SH-SY5Y (cell line): Measurements from ENCODE around the gene TREH.

Experiments used
- GATA2 ChIP-seq: IDR thresholded peaks from 2 replicates; pipeline ENCODE4 v1.6.1; 2011; ENCODE audit warnings: mild to moderate bottlenecking, low read depth, low read length
- GATA3 ChIP-seq: IDR thresholded peaks from 2 replicates; pipeline ENCODE4 v1.6.1; 2011; ENCODE audit warnings: low read depth, mild to moderate bottlenecking, low read length, moderate library complexity

DNA sequence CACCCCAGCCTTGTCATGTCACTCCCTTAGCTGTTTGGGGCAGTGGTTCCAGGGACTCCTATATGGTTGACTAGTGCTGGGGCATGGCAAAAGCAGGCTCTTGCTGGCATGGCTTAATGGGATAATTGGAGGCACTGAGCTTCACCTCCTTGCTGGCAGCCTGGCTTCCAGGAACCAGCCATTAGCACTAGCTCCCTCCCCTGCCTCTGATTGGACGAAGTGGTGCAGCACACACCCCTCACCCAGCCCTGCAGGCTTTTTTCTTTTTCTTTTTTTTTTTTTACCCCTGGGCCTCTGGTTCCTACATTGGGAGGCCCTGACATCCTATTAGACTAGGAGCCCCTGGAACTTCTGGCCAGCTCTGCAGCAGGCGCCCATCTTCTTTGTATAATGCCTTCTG lies 53.5 kb downstream of the TREH start:
- TF ChIP-seq GATA2 = no peak
- no peak for TF ChIP-seq GATA3
